MM.1S (cell line): ENCODE data around the gene PTPRN2.

Source experiments
- DNase-seq: peaks from one replicate; pipeline ENCODE4 v3.0.0-alpha.2; 2015
- H2AFZ ChIP-seq: fragments of 300-600 bp; sonication (generic); 2 replicates; pipeline ENCODE4 v1.6.0; 2016; ENCODE audit warnings: antibody characterized with exemption, low read length
- H3F3A ChIP-seq: fragments of 300-600 bp; sonication (generic); 2 replicates; pipeline ENCODE4 v1.6.1; 2016; ENCODE audit warnings: mild to moderate bottlenecking, antibody characterized with exemption, low read length, moderate library complexity, mixed read lengths; ENCODE audit not compliant: insufficient read depth
- H3K27ac ChIP-seq: fragments of 300-600 bp; sonication (generic); 2 replicates; pipeline ENCODE4 v1.5.1; 2016; ENCODE audit warnings: mild to moderate bottlenecking, low read length
- H3K27me3 ChIP-seq: fragments of 300-600 bp; sonication (generic); replicated peaks from 2 replicates; pipeline ENCODE4 v1.6.0; 2016; ENCODE audit warnings: low read length; ENCODE audit not compliant: insufficient read depth
- H3K36me3 ChIP-seq: fragments of 300-600 bp; sonication (generic); replicated peaks from 2 replicates; pipeline ENCODE4 v1.6.1; 2016; ENCODE audit warnings: mild to moderate bottlenecking, low read length, mixed read lengths; ENCODE audit not compliant: insufficient read depth
- H3K4me1 ChIP-seq: fragments of 300-600 bp; sonication (generic); 2 replicates; pipeline ENCODE4 v1.6.1; 2016; ENCODE audit warnings: low read length, mixed read lengths
- H3K4me2 ChIP-seq: fragments of 300-600 bp; sonication (generic); 2 replicates; pipeline ENCODE4 v1.6.0; 2016; ENCODE audit warnings: low read depth, low read length
- H3K4me3 ChIP-seq: fragments of 300-600 bp; sonication (generic); 2 replicates; pipeline ENCODE4 v1.5.1; 2016; ENCODE audit warnings: low read length, mixed read lengths
- H3K79me2 ChIP-seq: fragments of 300-600 bp; sonication (generic); 2 replicates; pipeline ENCODE4 v1.6.1; 2016; ENCODE audit warnings: mixed run types, low read length, mixed read lengths
- H3K9ac ChIP-seq: fragments of 300-600 bp; sonication (generic); 2 replicates; pipeline ENCODE4 v1.6.1; 2016; ENCODE audit warnings: low read length, mixed read lengths
- H3K9me2 ChIP-seq: fragments of 300-600 bp; sonication (generic); replicated peaks from 2 replicates; pipeline ENCODE4 v1.6.1; 2016; ENCODE audit warnings: mild to moderate bottlenecking, low read length, mixed read lengths; ENCODE audit not compliant: insufficient read depth
- H3K9me3 ChIP-seq: fragments of 300-600 bp; sonication (generic); replicated peaks from 2 replicates; pipeline ENCODE4 v1.6.1; 2016; ENCODE audit warnings: mild to moderate bottlenecking, low read length, mixed read lengths; ENCODE audit not compliant: insufficient read depth
- H4K20me1 ChIP-seq: fragments of 300-600 bp; sonication (generic); 2 replicates; pipeline ENCODE4 v1.6.1; 2016; ENCODE audit warnings: mild to moderate bottlenecking, low read length, moderate library complexity, mixed read lengths; ENCODE audit not compliant: insufficient read depth
- CTCF ChIP-seq: fragments of 300-600 bp; sonication (generic); IDR thresholded peaks from 2 replicates; pipeline ENCODE4 v1.5.1; 2016; ENCODE audit warnings: antibody characterized with exemption, low read length, mixed read lengths
- EZH2 ChIP-seq: fragments of 300-600 bp; sonication (generic); optimal IDR thresholded peaks from 2 replicates; pipeline ENCODE3; 2017; ENCODE audit warnings: low read depth, mild to moderate bottlenecking, antibody characterized with exemption, low read length, mixed read lengths
- EZH2phosphoT487 ChIP-seq: fragments of 300-600 bp; sonication (generic); IDR thresholded peaks from 2 replicates; pipeline ENCODE4 v1.6.1; 2018; ENCODE audit warnings: antibody characterized with exemption, low read length

The PTPRN2 gene

GRCh38 chr7:157805713-157806112 is 781.9 kb downstream of the PTPRN2 start:
- Histone ChIP-seq H4K20me1 (no peaks in the 10 kb centered on the region), H3K4me3 (no peak overlapping the region), H3K9ac (no peak overlapping the region), H2AFZ (no peak overlapping the region), H3K4me1 (no peaks in the 10 kb centered on the region), H3F3A (no peaks in the 10 kb centered on the region), H3K27me3 (peaks cover 86% of the 10 kb centered on the region), H3K27ac (no peak overlapping the region), H3K9me3 (no peaks in the 10 kb centered on the region), H3K36me3 (no peaks in the 10 kb centered on the region), H3K79me2 (no peaks in the 10 kb centered on the region), H3K4me2 (no peak overlapping the region), H3K9me2 (no peaks in the 10 kb centered on the region)
- TF ChIP-seq EZH2 (no peak), EZH2phosphoT487 (no peak), CTCF (no peak)
- DNase-seq: no peak

DNA sequence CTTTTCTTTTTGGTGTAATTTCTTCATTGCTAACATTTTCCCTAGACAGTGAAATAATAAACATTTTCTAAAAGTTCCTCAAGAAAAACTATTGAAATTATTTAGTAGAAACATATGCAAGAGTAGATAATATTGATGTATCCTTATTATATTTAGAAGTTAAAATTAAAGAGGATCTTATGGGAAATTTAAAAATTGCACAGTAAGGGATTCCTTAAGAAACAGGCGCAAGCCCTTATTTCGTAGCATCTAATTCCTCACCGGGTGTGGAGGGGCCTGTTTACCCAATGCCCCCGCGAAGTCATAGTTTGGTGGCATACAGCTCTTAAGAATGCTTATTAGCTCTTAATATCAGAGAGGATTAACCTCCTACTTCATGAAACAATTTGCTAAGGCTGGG is 783.7 kb downstream of the PTPRN2 start:
- Histone ChIP-seq H3K9me2 (no peaks in the 10 kb centered on the region), H3K4me1 (no peaks in the 10 kb centered on the region), H3K4me3 (no peak overlapping the region), H3K27me3 (peaks cover 88% of the 10 kb centered on the region), H3K9me3 (no peaks in the 10 kb centered on the region), H2AFZ (no peak overlapping the region), H3K36me3 (no peaks in the 10 kb centered on the region), H3K9ac (no peak overlapping the region), H3K79me2 (no peaks in the 10 kb centered on the region), H3K4me2 (no peak overlapping the region), H4K20me1 (no peaks in the 10 kb centered on the region), H3K27ac (no peak overlapping the region), H3F3A (no peaks in the 10 kb centered on the region)
- TF ChIP-seq CTCF (no peak), EZH2 (no peak)
- no peak for DNase-seq

DNA sequence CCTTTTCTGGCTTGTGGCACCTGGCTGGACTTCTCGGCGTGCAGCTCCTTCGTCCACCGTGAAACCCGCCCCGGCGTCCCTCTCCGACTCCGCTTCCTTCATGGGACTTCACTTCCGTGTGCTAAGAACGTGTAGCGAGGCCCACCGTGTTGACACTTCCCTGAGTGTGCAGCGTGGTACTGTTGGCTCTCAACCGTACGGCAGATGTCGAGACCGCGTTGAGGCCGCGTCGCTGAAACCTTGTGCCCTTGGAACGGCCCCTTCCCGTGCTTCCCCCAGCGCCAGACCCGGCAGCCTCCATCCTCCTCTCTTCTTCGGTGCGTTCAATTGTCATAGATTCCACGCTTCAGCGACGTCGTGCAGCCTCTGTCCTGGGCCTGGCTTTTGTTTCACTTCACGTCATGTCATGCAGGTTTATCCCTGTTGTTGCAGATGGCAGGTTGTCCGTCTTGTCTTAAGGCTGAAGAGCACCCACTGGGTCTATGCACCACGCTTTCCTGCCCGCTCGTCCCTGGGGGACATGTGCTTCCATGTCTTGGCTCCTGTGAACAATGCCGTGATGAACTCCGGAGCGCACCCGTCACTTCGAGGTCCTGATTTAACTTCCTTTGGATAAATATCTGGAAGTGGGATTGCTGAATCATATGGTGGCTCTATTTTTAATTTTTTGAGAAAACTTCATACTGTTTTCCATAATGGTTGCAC is 785.5 kb downstream of the PTPRN2 start:
- Histone ChIP-seq H3K4me1 (no peaks in the 10 kb centered on the region), H3K4me3 (no peak overlapping the region), H3K9me3 (no peaks in the 10 kb centered on the region), H2AFZ (no peak overlapping the region), H3K27me3 (peaks cover 91% of the 10 kb centered on the region), H3K4me2 (no peak overlapping the region), H3K79me2 (no peaks in the 10 kb centered on the region), H3K9ac (no peak overlapping the region), H3K9me2 (no peaks in the 10 kb centered on the region), H3K27ac (no peak overlapping the region), H3K36me3 (no peaks in the 10 kb centered on the region), H3F3A (no peaks in the 10 kb centered on the region), H4K20me1 (no peaks in the 10 kb centered on the region)
- TF ChIP-seq EZH2phosphoT487 (no peak), CTCF (no peak), EZH2 (no peak)
- no peak for DNase-seq
